Measurements from ENCODE around the gene NOTCH2. TPM values are rescaled to one million over a fixed set of nuclear protein-coding genes. Genes with fewer than 3 reads are reported as not detected.

Gene NOTCH2
- total RNA-seq, 6 experiments from 2014 or later: 122 to 147 (median 134) TPM

- no peak overlapping the region for H3K4me3 Mint-ChIP-seq
- no peak for TF ChIP-seq CTCF (IDR thresholded peaks at IDR 0.05)
- H3K9me3 Mint-ChIP-seq: no peaks in the 10 kb centered on the region
- no peak overlapping the region for H3K27ac Mint-ChIP-seq
- DNase-seq: peak; percentile 16
- H3K4me1 Mint-ChIP-seq (ENCODE audit: low read depth): peaks cover 35% of the 10 kb centered on the region
- H3K27me3 Mint-ChIP-seq (ENCODE audit: insufficient read depth): no peaks in the 10 kb centered on the region; the same call in none of the 2 replicates
- no peaks in the 10 kb centered on the region for H3K36me3 Mint-ChIP-seq (ENCODE audit: low read depth)
Observed at GRCh38 chr1:119865627-119866026, 203.8 kb downstream of the NOTCH2 start.

GRCh38 chr1:119862276-119862675 is 207.2 kb downstream of the NOTCH2 start:
- no peak for TF ChIP-seq CTCF (IDR thresholded peaks at IDR 0.05)
- no peaks in the 10 kb centered on the region for H3K36me3 Mint-ChIP-seq (ENCODE audit: low read depth)
- DNase-seq: no peak
- H3K27me3 Mint-ChIP-seq (ENCODE audit: insufficient read depth): no peaks in the 10 kb centered on the region
- H3K9me3 Mint-ChIP-seq: no peaks in the 10 kb centered on the region
- H3K4me3 Mint-ChIP-seq: no peak overlapping the region
- peaks cover 57% of the 10 kb centered on the region for H3K4me1 Mint-ChIP-seq (ENCODE audit: low read depth)
- H3K27ac Mint-ChIP-seq: no peak overlapping the region

Other genes starting within 250 kb of the NOTCH2 start
- not detected for gene ADAM30, start 173.1 kb downstream of the NOTCH2 start, total RNA-seq (2021; fragmentation: NEBNext Ultra II Directional; extraction: Animal tissue kit (Norgen Biotek cat#: 25700))
- 10 to 100 TPM; 47.2 to 56.6 (median 54.7) TPM for gene SEC22B, start 106.9 kb upstream of the NOTCH2 start, total RNA-seq (2021; fragmentation: NEBNext Ultra II Directional; extraction: Animal tissue kit (Norgen Biotek cat#: 25700))

All from HFFc6 (cell line).